GM15510 (cell line): ENCODE data around the gene BEGAIN.

Experiments
- POLR2A ChIP-seq: IDR thresholded peaks from 3 replicates; pipeline ENCODE4 v1.6.1; 2011; ENCODE audit warnings: borderline replicate concordance; ENCODE audit not compliant: insufficient read length; ENCODE audit errors: extremely low read depth

BEGAIN gene

DNA sequence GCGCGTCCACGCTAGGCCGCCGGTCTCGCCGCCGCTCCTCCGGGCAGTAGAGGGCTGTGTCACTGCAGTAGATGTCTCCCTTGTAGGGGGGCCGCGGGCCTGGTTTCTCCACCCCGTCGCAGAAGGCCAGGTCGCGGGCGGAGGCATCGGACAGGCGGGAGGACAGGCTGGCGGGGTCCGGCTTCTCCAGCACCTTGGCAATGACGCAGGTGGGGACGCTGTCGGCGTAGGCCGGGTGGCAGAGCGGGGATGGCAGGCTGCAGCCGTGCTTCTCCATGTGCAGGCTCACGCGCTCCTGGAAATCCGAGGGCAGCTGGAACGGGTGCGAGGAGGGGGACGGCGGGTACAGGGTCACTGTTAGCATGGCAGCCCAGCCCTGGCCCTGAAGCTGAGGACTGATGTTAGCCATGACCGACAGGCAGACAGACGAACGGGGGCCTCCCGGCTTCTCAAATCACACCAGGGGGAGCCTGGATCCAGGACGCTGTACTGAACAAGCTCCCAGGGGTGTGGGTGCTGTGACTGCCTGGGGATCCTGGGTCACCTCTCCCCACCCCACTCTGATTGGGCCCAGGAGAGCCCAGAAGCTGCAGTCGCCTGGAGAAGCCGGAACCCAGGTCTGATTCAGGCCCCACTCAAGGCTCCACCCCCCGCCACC, 48.1 kb downstream of the BEGAIN start:
- TF ChIP-seq POLR2A = no peak

GRCh38 chr14:100538351-100539002, 48.7 kb downstream of the BEGAIN start:
- TF ChIP-seq POLR2A = no peak

DNA sequence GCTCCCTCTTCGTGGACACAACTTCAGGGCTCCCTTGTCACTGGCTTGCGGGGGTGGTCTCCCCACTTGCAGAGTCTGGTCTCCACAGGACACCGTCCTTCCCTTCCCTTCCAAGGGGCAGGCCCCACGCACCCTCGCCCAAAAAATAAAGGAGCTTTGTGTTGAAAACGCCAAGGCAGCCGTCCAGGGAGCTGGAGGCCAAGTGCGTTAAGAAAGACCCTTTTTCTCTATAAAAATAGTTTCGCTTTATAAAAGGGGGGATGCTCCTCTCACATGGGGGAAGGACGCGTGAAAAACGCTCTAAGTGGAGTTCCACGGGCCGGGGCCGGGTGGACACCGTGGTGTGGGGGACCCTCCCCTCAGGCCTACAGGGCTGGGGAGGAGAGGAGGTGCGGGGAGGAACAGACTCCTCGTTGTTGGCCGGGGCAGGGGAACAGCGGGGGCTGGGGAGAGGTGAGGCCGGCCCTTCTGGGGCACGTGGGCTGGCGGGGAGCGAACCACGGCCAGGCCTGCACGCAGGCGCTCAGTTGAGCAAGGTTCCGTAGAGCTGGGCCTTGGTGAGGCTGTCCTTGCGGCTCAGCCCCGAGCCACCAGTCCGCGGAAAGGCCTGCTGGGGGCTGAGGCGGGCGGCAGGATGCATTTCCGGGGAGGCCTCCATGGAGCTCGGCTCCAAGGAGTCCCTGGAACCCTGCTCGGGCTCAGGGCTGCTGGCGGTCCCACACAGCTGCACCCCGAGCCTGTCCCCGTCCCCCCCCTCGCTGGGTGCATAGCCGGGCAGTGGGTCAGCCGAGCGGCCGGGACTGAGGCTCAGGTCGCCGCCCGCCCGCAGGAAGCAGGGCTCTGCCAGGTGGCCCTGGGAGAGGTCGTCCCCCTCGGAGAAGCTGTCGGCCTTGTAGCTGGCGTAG, 49.5 kb downstream of the BEGAIN start:
- no peak for TF ChIP-seq POLR2A

- no peak for TF ChIP-seq POLR2A
Observed at GRCh38 chr14:100536721-100537445, 50.3 kb downstream of the BEGAIN start.

GRCh38 chr14:100536121-100536510, 51.1 kb downstream of the BEGAIN start:
- no peak for TF ChIP-seq POLR2A

- no peak for TF ChIP-seq POLR2A
Observed at GRCh38 chr14:100535287-100536120, 51.7 kb downstream of the BEGAIN start.

GRCh38 chr14:100534528-100535286, 52.5 kb downstream of the BEGAIN start:
- no peak for TF ChIP-seq POLR2A

DNA sequence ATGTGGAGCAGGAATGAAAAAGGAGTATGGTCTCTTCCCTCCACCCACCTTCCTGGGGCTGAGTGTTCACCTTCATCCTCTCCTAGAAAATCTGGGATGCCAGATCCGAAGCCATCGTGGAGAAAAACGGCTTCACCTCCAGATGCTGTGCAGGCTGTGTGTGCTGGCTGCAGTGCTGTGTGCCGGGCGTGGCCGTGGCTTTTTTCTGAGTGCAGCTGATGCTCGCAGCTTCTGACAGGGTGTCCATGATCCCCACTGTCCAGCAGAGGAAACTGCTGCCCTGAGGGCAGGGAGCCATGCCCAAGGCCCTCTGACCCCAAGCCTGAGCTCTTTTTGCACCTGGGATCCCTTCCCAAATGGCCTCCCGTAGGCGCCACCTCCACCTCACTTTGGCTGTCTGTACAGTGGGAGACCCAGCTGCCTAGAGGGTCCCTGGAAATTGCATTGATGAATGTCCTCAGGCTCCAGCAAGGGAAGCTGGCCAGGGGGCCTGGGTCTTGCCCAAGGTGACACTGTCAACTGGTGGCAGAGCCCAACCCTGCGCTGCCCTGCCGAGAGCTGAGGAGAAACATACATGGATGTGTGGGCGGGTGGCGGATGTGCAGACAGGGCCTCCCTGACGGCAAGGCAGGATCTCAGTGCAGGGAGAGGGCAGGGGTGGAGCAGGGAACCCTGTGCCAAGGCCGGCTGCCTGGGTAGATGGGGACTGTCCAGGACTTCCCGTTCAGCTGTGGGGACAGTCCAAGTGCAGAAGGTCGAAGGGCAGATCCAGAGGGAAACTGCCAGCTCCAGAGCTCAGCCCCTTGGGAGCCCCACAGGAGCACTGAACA, 53.3 kb downstream of the BEGAIN start:
- TF ChIP-seq POLR2A = no peak

GRCh38 chr14:100532906-100533655, 54.1 kb downstream of the BEGAIN start:
- TF ChIP-seq POLR2A = no peak

GRCh38 chr14:100532154-100532861, 54.9 kb downstream of the BEGAIN start:
- no peak for TF ChIP-seq POLR2A
